Smooth muscle cell (in vitro differentiated cells): Measurements from ENCODE around the gene KRT6C. TPM values are rescaled to one million over a fixed set of nuclear protein-coding genes. Genes with fewer than 3 reads are reported as not detected.
"Not testable (repeated sequence)": the region's sequence is repeated elsewhere in the genome, so short reads cannot be mapped to it uniquely, and the experiment has no call there.

Source experiments
- DNase-seq: peaks from one replicate; lab custom pipeline; 2025; ENCODE audit not compliant: unreplicated experiment; lab: John Stamatoyannopoulos, UW
- H2AFZ ChIP-seq: fragments of 200-600 bp; sonication (generic); 2 replicates; pipeline ENCODE4 v1.6.0; 2016; ENCODE audit warnings: antibody characterized with exemption, low read depth, mild to moderate bottlenecking
- H3F3A ChIP-seq: fragments of 200-600 bp; sonication (generic); 2 replicates; pipeline ENCODE4 v1.6.0; 2017; ENCODE audit warnings: antibody characterized with exemption, low read depth
- H3K27ac ChIP-seq: fragments of 200-600 bp; sonication (generic); 2 replicates; pipeline ENCODE4 v1.5.1; 2016; ENCODE audit warnings: low read depth, mild to moderate bottlenecking
- H3K27me3 ChIP-seq: fragments of 200-600 bp; sonication (generic); 2 replicates; pipeline ENCODE4 v1.6.1; 2016; ENCODE audit warnings: low read depth, mild to moderate bottlenecking
- H3K36me3 ChIP-seq: fragments of 200-600 bp; sonication (generic); 2 replicates; pipeline ENCODE4 v1.5.1; 2016; ENCODE audit warnings: low read depth
- H3K4me1 ChIP-seq: fragments of 200-600 bp; sonication (generic); 2 replicates; pipeline ENCODE4 v1.5.1; 2016; ENCODE audit warnings: low read depth
- H3K4me2 ChIP-seq: fragments of 200-600 bp; sonication (generic); 2 replicates; pipeline ENCODE4 v1.6.0; 2016; ENCODE audit warnings: mild to moderate bottlenecking
- H3K4me3 ChIP-seq: fragments of 200-600 bp; sonication (generic); 2 replicates; pipeline ENCODE4 v1.5.1; 2016; ENCODE audit warnings: mild to moderate bottlenecking
- H3K79me2 ChIP-seq: fragments of 200-600 bp; sonication (generic); 2 replicates; pipeline ENCODE4 v1.6.0; 2016; ENCODE audit warnings: low read depth, mild to moderate bottlenecking
- H3K9ac ChIP-seq: fragments of 200-600 bp; sonication (generic); 2 replicates; pipeline ENCODE4 v1.6.0; 2016; ENCODE audit warnings: low read depth
- H3K9me3 ChIP-seq: fragments of 200-600 bp; sonication (generic); replicated peaks from 2 replicates; pipeline ENCODE4 v1.5.1; 2016; ENCODE audit warnings: low read depth
- H4K20me1 ChIP-seq: fragments of 200-600 bp; sonication (generic); 2 replicates; pipeline ENCODE4 v1.6.0; 2016; ENCODE audit warnings: low read depth
- WGBS: methylation state at CpG from one replicate; pipeline ENCODE4 v1.1.7; 2016; ENCODE audit warnings: low lambda C conversion rate; 5-methylcytosine and 5-hydroxymethylcytosine counted together
- polyA plus RNA-seq: library from polyadenylated mRNA; unstranded; fragments of >200 nt; fragmentation: Nextera tagmentation; extraction: Ambion mirVana; gene quantifications from 2 replicates; pipeline ENCODE4 v1.2.1, GENCODE V29; 2016
- total RNA-seq: library from RNA; depleted of rRNA; stranded (reverse); fragments of >200 nt; gene quantifications from 2 replicates; pipeline ENCODE4 v1.2.3, GENCODE V29; 2014
- TF ChIP-seq, protein P1 (sequence below): fragments of 200-600 bp; sonication (generic); IDR thresholded peaks from 2 replicates; pipeline ENCODE4 v1.5.1; 2017; ENCODE audit warnings: borderline replicate concordance, mild to moderate bottlenecking, antibody characterized with exemption; ENCODE audit not compliant: insufficient read depth, poor library complexity, severe bottlenecking

The KRT6C gene
- total and polyA plus RNA-seq, 2 experiments from 2014 or later: 22.0 to 32.6 TPM

DNA sequence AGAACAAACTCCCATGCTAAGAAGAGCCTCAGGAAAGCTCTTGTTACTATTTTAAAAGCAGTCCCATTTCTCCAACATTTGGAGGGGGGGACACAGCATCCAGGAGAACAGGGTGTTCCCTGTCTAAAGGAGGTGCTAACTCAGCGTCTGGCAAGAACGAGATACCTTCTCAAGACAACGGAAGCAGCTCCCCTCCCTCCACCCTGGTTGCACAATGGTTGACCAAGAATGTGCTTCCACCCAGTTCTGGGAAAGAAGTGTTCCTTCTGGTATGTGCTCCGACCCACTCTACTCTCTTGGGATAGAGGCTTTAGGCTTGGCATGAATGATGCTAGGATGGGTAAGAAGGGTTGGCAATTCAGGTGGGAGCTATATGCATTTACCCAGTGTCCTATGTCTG lies 20.9 kb upstream of the KRT6C start:
- TF ChIP-seq, protein P1, sequence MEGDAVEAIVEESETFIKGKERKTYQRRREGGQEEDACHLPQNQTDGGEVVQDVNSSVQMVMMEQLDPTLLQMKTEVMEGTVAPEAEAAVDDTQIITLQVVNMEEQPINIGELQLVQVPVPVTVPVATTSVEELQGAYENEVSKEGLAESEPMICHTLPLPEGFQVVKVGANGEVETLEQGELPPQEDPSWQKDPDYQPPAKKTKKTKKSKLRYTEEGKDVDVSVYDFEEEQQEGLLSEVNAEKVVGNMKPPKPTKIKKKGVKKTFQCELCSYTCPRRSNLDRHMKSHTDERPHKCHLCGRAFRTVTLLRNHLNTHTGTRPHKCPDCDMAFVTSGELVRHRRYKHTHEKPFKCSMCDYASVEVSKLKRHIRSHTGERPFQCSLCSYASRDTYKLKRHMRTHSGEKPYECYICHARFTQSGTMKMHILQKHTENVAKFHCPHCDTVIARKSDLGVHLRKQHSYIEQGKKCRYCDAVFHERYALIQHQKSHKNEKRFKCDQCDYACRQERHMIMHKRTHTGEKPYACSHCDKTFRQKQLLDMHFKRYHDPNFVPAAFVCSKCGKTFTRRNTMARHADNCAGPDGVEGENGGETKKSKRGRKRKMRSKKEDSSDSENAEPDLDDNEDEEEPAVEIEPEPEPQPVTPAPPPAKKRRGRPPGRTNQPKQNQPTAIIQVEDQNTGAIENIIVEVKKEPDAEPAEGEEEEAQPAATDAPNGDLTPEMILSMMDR: no peak
- Histone ChIP-seq H3K9ac (no peak overlapping the region), H3K4me1 (peaks cover 19% of the 10 kb centered on the region), H2AFZ (no peak overlapping the region), H3K79me2 (no peaks in the 10 kb centered on the region), H3K4me2 (no peak overlapping the region), H3K9me3 (no peaks in the 10 kb centered on the region), H3F3A (no peaks in the 10 kb centered on the region), H3K27ac (peak overlapping the region; percentile 93), H3K27me3 (peaks cover 16% of the 10 kb centered on the region), H3K36me3 (no peaks in the 10 kb centered on the region), H4K20me1 (no peaks in the 10 kb centered on the region), H3K4me3 (no peak overlapping the region)
- 52% methylated on average over 4 of the region's 4 CpGs for WGBS
- DNase-seq: no peak

DNA sequence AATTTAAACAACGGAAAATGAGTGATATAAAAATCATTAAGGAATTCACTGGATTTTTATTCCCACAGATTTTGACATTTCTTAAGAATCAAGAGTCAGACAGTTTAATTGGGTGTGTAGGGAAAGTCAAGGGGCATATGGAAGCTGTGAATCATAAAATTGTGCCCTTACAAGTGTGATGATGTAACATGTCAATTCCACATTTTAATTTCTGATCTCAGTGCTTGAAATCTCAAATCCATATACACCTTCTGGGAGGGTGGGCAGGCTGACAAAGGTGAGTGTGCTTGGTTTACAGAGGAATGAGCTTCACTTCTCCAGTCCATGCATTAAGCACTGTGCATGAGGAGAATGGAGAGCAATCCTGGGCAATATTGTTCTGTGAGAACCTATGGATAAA lies 20.5 kb upstream of the KRT6C start:
- H3K9ac ChIP-seq: no peak overlapping the region
- no peaks in the 10 kb centered on the region for H3K9me3 ChIP-seq
- H3K36me3 ChIP-seq: no peaks in the 10 kb centered on the region
- no peak overlapping the region for H2AFZ ChIP-seq
- H3K4me2 ChIP-seq: no peak overlapping the region
- H3K79me2 ChIP-seq: no peaks in the 10 kb centered on the region
- peak overlapping the region; percentile 93 for H3K27ac ChIP-seq
- no peak overlapping the region for H3K4me3 ChIP-seq
- H4K20me1 ChIP-seq: no peaks in the 10 kb centered on the region
- no peak for DNase-seq
- TF ChIP-seq, protein P1: no peak
- WGBS: 98% methylated on average over 1 of the region's 1 CpG
- peaks cover 19% of the 10 kb centered on the region for H3K4me1 ChIP-seq
- H3K27me3 ChIP-seq: peaks cover 16% of the 10 kb centered on the region
- no peaks in the 10 kb centered on the region for H3F3A ChIP-seq

DNA sequence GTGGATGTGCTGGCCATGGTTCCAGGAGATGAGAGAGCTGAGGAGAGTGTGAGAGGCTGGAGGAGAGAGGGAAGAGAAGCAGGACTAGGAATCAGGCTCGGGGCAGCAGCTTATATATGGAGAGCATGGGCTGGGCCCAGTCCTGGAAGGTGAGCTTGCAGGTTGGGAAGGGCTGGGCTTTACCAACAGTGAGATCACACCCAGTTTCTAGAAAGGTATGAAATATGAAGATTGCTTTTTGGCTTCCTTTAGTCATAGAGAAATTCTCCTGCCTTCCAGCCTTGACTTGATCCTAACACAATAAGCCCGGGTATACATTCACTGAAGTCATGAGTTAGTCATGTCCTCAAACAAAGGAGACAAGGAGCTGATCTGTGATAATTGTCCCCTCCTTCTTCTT lies 19.6 kb upstream of the KRT6C start, which contains the start of gene KRT6A:
Gene KRT6A, minus strand, starts transcription at position 86 of the 400 bp plus-strand sequence. Its CDS starts 69 bp downstream, at position 17.
- H3K4me1 ChIP-seq: peaks cover 19% of the 10 kb centered on the region
- no peaks in the 10 kb centered on the region for H3F3A ChIP-seq
- no peaks in the 10 kb centered on the region for H3K36me3 ChIP-seq
- H4K20me1 ChIP-seq: no peaks in the 10 kb centered on the region
- TF ChIP-seq, protein P1: no peak
- H3K27ac ChIP-seq: peak within 1 kb of the TSS; percentile 93
- H3K27me3 ChIP-seq: peaks cover 16% of the 10 kb centered on the region
- no peaks in the 10 kb centered on the region for H3K9me3 ChIP-seq
- no peak within 1 kb of the TSS for H3K4me3 ChIP-seq
- no peak within 1 kb of the TSS for H2AFZ ChIP-seq
- peak within 1 kb of the TSS; percentile 31 for H3K9ac ChIP-seq
- no peaks in the 10 kb centered on the region for H3K79me2 ChIP-seq
- no peak for DNase-seq
- 91% methylated on average over 2 of the region's 2 CpGs for WGBS
- peak within 1 kb of the TSS; percentile 21 for H3K4me2 ChIP-seq

DNA sequence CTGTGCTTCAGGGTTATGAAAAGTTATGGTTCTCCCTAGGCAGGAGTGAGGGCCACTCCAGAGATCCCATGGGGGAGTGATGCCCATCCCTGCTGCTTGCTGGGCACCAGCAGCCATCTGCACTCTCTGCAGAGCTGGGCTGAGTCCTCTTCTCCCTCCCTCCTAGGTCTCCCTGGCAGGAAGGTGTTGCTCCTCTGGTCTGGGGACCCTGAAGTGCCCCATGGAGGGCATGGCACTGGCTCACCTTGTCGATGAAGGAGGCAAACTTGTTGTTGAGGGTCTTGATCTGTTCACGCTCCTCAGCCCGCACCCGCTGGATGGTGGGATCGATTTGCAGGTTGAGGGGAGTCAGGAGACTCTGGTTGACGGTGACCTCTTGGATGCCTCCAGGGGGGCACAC lies 18.8 kb upstream of the KRT6C start:
- DNase-seq, H3K4me3 ChIP-seq, H3K36me3 ChIP-seq, H4K20me1 ChIP-seq, H3K79me2 ChIP-seq, H2AFZ ChIP-seq, H3K9me3 ChIP-seq, H3F3A ChIP-seq: not testable (repeated sequence)
- Histone ChIP-seq H3K27me3 (peaks cover 16% of the 10 kb centered on the region), H3K27ac (peak overlapping the region; percentile 12), H3K4me1 (peaks cover 19% of the 10 kb centered on the region), H3K4me2 (peak overlapping the region; percentile 21), H3K9ac (peak overlapping the region; percentile 31)
- 96% methylated on average over 6 of the region's 6 CpGs for WGBS

DNA sequence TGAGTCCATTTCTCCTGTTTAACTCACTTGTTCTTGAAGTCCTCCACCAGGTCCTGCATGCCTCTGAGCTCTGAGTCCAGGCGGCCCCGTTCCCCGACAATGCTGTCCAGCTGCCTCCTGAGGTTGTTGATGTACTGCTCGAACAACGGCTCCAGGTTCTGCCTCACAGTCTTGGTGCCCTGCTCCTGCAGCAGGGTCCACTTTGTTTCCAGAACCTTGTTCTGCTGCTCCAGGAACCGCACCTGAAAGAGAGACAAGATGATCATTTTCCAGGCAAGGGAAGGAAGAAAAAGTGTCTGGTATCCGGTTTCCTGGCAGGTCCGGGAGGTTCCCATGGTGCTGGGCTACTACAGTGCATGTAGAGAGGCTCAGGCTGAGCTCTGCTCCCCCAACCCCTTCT lies 17.9 kb upstream of the KRT6C start:
- not testable (repeated sequence) for H3K9me3 ChIP-seq, DNase-seq, H3K36me3 ChIP-seq, H3K4me3 ChIP-seq, H3K79me2 ChIP-seq, H3F3A ChIP-seq, H4K20me1 ChIP-seq, H2AFZ ChIP-seq
- Histone ChIP-seq H3K27me3 (peaks cover 16% of the 10 kb centered on the region), H3K27ac (peak overlapping the region; percentile 12), H3K4me1 (peaks cover 13% of the 10 kb centered on the region), H3K9ac (peak overlapping the region; percentile 31), H3K4me2 (peak overlapping the region; percentile 21)
- WGBS: 90% methylated on average over 8 of the region's 8 CpGs
